HG02763 (cell line): ENCODE measurements around the gene IL24.
"Not testable (repeated sequence)": the region's sequence is repeated elsewhere in the genome, so short reads cannot be mapped to it uniquely, and the experiment has no call there.

Experiments
- ATAC-seq: cut with Tn5 transposase; IDR thresholded peaks from one replicate; pipeline ENCODE4 v1.9.1; 2021; ENCODE audit warnings: mild to moderate bottlenecking, moderate library complexity; ENCODE audit not compliant: unreplicated experiment

The IL24 gene

DNA sequence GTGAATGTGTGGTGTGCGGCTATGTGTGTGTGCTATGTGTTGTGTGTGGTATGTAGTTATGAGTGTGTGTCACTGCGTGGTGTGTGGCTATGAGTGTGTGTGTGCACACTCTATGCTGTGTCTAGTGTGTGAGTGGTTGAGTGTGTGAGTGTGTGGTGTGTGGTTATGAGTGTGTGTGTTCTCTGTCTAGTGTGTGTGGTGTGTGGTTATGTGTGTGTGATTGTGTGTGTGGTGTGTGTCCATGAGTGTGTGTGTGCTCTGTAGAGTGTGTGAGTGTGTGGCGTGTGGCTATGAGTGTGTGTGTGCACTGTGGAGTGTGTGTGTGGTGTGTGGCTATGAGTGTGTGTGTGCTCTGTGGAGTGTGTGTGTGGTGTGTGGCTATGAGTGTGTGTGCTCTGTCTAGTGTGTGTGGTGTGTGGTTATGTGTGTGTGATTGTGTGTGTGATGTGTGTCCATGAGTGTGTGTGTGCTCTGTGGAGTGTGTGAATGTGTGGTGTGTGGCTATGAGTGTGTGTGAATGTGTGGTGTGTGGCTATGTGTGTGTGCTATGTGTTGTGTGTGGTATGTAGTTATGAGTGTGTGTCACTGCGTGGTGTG is 26.8 kb downstream of the IL24 start:
- not testable (repeated sequence) for ATAC-seq

DNA sequence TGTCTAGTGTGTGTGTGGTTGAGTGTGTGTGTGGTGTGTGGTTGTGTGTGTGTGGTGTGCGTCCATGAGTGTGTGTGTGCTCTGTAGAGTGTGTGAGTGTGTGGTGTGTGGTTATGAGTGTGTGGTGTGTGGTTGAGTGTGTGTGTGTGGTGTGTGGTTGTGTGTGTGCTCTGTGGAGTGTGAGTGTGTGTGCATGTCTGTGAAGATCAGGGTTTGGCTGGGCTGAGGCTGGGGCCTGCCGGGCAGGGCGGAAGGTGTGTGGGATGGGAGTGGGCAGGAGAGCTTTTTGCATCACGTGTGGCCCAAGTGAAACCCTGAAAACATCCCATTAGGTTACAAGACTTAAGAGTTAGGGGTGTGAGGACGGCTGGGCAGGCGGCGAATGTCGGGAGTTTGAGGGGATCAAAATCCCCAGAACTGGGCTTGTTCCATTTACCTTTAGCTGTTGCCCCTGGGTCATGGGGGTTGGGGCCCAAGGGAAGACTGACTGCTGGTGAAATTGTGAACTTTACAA is 27.4 kb downstream of the IL24 start:
- ATAC-seq = peak; percentile 21

GRCh38 chr1:206925106-206925736 is 28.0 kb downstream of the IL24 start:
- peak; percentile 39 for ATAC-seq

- ATAC-seq = no peak
Measured at GRCh38 chr1:206926286-206926685, 29.0 kb downstream of the IL24 start.

DNA sequence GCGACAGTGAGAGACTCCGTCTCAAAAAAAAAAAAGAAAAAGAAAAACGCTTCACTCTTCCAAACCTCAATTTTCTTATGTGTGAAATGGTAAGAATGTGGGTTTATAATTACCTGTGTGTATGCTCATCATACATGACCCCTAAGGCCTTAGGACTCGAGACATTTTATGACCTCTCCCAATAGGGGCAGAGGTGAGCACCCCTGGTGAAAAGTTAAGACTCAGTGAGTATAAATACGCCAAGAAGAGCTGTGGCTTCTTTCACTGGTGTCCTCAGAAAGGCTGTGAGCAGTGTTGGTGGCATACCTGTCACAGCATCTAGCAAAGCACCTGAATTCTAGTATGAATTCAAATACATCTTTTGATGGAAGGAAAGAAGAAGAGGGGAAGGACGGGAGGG is 32.3 kb downstream of the IL24 start:
- no peak for ATAC-seq

DNA sequence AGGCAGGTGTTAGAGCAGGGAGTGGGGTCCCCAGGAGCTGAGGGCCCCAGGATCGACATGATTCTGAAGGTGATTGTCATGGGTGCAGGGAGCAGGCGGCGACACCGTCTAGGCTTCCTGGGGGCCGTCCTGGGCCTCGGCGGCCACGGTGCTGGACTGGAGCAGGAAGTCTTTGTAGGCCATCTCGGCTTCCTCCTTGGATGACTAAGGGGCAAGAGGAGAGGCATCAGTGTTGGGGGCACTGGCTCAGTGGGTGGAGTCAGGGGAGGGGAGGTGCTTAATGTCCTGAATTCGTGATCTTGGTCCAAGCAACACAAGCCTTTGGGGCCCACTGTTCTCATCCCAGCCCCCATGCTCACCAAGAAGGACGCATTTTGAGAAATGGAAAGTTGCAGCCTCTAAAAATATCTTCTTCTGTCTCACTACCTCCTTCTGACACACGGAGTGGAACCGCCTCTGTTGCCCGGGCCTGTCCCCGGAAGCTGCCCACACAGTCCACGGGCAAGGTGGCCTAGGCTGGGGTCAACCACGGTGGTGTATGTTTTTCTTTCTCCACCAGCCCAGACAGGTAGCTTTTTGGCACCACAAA is 33.1 kb downstream of the IL24 start:
- ATAC-seq = peak; percentile 80

DNA sequence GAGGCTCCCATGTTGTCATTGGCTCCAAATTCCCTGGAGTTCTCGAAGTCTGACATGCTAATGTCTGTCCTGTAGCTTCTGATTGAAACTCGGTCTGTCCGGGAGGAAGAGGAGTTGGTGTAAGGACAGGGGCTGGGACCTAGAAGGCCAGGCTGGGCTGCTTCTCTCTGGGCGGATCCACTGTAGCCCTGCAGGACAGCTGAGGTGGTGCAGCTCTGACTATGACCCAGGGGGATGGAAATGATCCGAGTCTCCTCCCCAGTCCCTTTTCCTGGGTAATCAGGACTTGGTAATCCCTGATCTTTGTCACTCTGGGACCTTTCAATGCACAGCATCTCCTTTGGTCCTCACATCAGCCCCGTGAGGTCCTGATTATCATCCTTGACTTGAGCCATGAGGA is 34.5 kb downstream of the IL24 start:
- ATAC-seq = no peak

- ATAC-seq = no peak
Measured at GRCh38 chr1:206932177-206932576, 34.9 kb downstream of the IL24 start.

DNA sequence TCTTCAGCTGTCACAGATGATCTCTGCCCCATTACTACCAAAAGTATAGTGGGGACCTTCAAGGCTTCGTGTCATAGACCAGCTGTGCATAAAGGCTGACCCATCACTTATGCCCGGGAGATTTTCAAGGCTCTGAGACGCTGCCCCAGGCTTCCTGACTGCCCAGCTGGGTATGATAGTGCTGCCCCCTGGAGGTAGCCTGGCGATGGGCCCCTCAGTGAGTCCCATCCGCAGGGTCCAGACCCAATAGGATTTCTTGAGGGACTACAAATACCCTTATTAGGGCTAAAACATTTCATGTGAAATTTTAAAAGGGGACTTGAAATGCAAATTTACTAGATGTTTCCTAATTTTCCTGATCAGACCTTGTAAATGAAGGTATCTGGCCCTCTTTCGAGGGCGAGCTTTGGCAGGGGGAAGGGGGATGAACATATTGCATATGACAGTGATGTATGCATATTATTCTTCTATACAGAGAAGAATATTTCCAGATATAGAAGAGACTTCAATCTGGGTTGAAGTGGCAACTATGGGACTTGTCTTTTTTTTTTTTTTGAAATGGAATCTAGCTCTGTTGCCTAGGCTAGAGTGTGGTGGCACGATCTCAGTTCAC is 36.2 kb downstream of the IL24 start:
- ATAC-seq = no peak

- no peak for ATAC-seq
Measured at GRCh38 chr1:206935491-206936067, 38.3 kb downstream of the IL24 start.

DNA sequence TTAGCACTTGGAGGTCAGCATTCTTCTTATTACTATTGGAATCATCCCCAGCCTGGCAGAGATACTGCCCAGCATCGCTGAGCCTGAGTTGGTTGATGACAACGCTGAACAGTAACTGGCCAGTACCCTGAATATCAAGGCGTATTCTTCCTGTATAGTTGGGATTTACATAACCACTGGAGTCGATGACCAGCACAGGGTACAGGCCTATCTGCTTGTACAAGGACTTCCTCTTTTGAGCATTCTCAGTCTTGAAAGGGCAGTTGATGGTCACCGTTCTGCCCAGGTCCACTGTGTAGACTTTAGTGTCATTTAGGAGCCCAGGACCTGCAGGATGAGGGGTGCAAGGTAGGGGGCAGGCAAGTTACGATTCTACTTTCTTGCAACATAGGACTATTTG is 40.2 kb downstream of the IL24 start:
- no peak for ATAC-seq

GRCh38 chr1:206939131-206939530 is 41.9 kb downstream of the IL24 start:
- no peak for ATAC-seq

DNA sequence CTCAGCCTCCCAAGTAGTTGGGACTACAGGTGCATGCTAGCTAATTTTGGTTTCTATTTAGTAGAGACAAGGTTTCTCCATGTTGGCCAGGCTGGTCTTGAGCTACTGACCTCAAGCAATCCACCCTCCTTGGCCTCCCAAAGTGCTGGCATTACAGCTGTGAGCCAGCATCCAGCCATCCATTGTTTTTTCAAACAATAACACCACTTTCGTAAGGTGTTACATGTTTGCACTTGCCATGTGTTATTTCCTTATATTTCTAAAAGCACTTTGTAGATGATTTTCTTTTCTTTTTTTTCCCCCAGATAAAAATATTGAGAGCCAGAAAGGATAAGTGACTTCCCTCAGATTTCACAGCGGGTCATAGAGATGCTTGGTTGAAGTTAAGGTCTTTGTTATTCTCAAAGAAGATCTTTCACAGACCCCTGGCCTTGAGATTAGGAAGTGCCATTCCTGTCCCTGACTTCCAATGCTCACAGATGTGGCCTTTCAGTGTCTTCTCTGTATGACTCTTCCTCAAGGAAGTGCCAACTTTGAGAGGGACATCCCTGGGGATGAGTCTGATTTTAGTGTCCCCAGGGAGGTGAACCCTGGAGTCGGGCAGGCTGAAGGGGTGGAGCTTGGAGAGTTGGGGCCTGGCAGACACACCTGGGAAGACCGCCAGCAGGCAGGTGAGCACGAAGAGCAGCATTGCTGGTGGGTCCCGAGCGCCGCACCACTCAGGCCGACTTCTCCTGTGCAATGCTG is 42.8 kb downstream of the IL24 start:
- ATAC-seq = no peak

DNA sequence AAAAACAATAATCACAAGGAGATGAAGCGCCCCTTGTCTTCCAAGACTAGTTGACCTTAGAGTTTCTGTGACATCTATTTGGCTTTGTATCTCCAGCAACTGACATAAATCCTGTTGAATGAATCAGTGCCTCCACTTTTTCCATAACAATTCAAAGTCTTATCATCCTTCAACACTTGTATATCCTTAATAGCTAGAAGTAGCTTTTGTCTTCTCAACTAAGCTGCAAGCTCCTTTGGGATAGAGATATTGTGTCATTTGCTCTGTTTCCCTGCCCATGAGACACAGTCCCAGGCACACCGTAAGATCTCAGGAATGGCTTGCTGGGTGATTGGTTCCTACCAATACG is 43.3 kb downstream of the IL24 start:
- no peak for ATAC-seq

DNA sequence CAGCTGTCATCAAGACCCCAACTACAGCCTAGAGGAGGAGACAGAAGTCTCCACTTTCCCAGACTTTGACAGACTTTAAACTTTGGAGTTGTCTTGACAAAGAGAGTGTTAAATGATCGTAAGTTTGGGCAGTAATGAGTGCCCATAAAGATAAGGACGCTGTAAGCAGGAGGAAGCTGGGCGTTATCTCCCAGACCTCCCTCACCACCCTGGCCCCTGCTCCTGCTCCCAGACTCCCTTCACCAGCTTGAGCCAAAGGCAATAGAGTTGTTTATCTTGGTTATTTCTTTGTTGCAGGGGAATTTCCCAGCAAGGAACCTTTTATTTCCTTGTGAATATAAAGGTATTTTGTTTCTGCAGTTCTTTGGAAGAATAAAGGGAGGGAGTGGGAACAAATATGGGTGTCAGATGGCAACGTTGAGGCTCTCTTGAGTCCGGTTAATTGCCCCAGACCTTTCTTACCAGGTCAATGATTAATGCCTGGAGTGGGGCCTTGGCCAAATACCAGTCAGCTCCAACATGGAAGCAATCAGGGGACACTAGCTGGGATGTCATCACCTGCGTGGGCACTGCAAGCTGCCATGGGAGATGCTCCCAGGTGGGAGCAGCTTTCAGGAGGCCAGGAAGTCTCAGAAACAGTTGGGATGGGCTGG is 44.6 kb downstream of the IL24 start:
- no peak for ATAC-seq

- no peak for ATAC-seq
Measured at GRCh38 chr1:206944703-206945102, 47.5 kb downstream of the IL24 start.

GRCh38 chr1:206945779-206946178 is 48.5 kb downstream of the IL24 start:
- ATAC-seq = no peak

DNA sequence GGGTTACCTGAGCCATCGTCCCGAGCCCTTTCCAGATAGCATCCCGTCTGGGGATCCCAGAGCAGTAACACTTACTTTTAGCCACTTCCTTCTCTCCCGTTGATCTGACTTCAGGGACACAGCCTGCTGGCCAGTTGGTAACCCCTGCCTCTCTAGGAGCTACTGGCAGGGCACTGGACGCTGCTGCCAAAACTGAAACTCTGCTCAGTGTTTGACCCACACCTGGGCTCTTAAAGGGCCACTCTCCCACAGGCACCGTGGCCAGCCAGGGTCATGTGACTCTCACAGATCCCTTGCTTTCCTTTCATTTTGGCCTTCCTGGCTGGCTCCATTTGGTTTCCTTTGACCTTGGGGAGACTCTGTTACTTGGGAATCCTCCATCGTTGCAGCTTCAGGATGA is 49.0 kb downstream of the IL24 start, which contains the start of gene PIGR:
TSS of gene PIGR (minus strand) at position 206 of the 400 bp plus-strand sequence. CDS start 5,935 bp downstream, outside the sequence.
- ATAC-seq = no peak

- no peak for ATAC-seq
Measured at GRCh38 chr1:206947255-206947654, 50.0 kb downstream of the IL24 start.

DNA sequence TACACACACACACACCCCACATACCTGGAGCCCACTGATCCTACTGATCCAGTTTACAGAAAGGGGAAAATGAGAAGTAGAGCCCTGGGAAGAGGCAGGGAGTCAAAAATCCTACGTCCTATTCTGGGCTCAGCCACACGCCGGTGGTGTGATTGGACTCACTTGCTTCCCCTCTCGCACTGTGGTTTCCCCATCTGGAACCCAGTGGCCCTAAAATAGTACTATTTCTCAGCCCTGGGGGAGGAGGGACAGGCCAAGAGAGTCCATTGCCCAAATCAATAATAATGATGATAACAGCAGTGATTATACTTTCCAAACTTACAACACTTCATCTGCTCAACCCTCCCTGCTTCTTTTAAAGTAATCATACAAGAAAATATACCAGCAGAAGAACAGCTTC is 52.0 kb downstream of the IL24 start:
- ATAC-seq = no peak
